GM12864 (cell line): ENCODE results near the gene SNAI1.
A peak's percentile ranks its signal among the peaks of the same experiment; 100 is the strongest.

ENCODE experiments used
- DNase-seq: peaks from one replicate; pipeline ENCODE4 v3.0.0-alpha.2; 2011; ENCODE audit warnings: low read depth
- H3K4me3 ChIP-seq: 2 replicates; pipeline ENCODE4 v1.5.1; 2011; ENCODE audit warnings: mild to moderate bottlenecking, low read depth, low read length, control low read depth
- TF ChIP-seq, protein P1 (sequence below): IDR thresholded peaks from 2 replicates; pipeline ENCODE4 v1.5.1; 2011; ENCODE audit warnings: low read depth, mild to moderate bottlenecking, moderate library complexity, low read length, control low read depth, inconsistent platforms; ENCODE audit errors: missing control alignments

The SNAI1 gene

GRCh38 chr20:49964964-49965780 is 17.6 kb upstream of the SNAI1 start:
- TF ChIP-seq, protein P1, sequence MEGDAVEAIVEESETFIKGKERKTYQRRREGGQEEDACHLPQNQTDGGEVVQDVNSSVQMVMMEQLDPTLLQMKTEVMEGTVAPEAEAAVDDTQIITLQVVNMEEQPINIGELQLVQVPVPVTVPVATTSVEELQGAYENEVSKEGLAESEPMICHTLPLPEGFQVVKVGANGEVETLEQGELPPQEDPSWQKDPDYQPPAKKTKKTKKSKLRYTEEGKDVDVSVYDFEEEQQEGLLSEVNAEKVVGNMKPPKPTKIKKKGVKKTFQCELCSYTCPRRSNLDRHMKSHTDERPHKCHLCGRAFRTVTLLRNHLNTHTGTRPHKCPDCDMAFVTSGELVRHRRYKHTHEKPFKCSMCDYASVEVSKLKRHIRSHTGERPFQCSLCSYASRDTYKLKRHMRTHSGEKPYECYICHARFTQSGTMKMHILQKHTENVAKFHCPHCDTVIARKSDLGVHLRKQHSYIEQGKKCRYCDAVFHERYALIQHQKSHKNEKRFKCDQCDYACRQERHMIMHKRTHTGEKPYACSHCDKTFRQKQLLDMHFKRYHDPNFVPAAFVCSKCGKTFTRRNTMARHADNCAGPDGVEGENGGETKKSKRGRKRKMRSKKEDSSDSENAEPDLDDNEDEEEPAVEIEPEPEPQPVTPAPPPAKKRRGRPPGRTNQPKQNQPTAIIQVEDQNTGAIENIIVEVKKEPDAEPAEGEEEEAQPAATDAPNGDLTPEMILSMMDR: peak; percentile 72
- DNase-seq: no peak

DNA sequence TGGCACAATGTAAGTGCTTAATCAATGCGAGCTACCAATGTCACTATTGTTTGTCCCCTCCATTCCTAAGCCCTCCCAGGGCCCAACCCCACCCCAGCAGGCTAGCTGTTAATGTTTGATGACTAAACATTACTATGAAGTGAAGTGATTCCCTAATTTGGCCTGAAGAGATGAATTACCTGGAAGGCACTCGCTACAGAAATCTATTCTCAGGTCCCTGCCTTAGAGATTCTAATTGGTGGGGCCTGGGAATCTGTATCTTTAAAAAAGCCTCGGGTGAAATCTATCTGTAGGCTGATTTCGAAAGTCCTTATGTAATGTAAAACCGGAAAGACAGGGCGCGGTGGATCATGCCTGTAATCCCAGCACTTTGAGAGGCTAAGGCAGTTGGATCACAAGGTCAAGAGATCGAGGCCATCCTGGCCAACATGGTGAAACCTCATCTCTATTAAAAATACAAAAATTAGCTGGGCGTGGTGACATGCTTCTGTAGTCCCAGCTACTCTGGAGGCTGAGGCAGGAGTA is 16.9 kb upstream of the SNAI1 start:
- H3K4me3 ChIP-seq: no peak overlapping the region
- DNase-seq: no peak
- TF ChIP-seq, protein P1: no peak

More at GRCh38 chr20:49964964-49965780, 17.6 kb upstream of the SNAI1 start:
- H3K4me3 ChIP-seq: no peak overlapping the region

DNA sequence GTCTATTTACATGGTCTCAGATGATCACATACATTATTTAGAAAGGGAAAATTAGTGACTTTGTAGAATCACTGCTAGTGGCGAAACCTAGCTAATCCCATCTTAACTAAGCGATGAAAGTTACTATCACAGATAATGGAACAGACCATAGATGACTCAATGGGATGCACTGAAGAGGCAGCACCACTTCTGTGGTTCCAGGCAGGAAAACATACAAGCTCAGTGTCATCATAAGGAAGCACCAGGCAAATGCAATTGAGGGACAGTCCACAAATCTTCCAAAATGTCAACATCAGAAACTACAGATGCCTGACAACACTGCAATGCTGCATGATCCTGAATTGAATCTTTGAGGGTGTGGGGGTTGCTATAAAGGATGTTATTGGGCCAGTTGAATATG is 15.9 kb upstream of the SNAI1 start:
- TF ChIP-seq, protein P1: no peak
- no peak for DNase-seq
- H3K4me3 ChIP-seq: no peak overlapping the region

DNA sequence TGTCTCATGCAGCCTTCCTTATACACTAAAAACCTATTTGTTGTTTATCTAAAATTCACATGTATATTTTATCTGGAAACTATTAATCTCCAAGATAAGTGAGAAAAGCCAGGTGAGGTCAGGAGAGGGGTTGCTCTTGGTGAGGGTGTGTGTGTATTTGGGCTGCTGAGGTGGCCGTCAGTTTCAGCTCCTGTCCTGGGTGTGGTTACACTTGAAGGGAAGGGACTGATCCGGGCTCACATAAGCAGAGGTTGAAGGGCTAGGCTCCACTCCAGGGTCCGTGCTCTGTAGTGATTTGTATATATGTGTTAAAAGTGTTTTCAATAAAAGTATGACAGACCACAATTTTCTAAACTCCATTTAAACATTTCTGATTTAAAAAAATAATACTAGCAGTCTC is 13.5 kb upstream of the SNAI1 start:
- TF ChIP-seq, protein P1: no peak
- no peak overlapping the region for H3K4me3 ChIP-seq
- no peak for DNase-seq

DNA sequence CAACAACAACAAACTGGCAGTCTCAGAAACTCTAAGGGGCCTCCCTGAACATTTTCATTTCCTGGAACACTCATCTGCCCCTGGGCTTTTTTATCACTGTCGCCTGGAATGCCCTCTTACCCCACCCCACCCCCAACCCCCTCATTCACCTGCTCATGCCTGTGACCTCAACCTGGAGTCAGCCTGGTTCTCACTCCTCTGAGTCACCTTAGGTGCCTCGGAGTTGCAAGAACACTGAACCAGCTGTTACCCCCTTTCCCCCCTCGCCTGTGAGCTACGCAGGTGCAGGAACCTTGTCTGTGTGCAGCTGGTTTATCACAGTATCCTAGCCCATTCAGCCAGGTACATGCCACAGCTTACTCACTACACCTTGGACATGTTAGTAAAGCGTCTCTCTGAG is 12.8 kb upstream of the SNAI1 start:
- no peak overlapping the region for H3K4me3 ChIP-seq
- TF ChIP-seq, protein P1: no peak
- DNase-seq: no peak

DNA sequence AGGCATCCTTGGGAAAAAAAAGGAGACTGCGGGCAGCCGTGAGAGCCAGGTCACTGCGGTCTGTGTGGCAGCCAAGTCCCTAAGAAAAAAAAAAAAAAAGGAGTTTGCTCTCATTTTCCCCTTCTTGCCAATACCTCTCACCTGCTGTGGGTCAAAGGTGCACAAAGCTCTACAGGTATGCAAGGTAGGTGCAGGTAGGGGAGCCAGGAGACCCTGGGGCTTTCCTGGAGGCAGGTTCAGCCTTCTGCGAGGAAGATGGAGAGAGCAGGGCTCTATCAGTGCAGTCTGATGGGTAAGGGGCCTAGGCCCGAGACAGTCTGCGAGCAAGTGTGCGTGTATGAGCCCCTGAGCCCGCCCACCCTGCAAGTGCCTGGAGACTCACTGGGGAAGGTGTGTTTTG is 12.3 kb upstream of the SNAI1 start:
- TF ChIP-seq, protein P1: no peak
- H3K4me3 ChIP-seq: no peak overlapping the region
- DNase-seq: no peak

GRCh38 chr20:49973981-49974380 is 8.8 kb upstream of the SNAI1 start:
- TF ChIP-seq, protein P1: no peak
- DNase-seq: no peak
- no peak overlapping the region for H3K4me3 ChIP-seq
